Hepatic stellate cell (primary cell): ENCODE data around the gene TMEM161A.
"Not testable (repeated sequence)": the region's sequence is repeated elsewhere in the genome, so short reads cannot be mapped to it uniquely, and the experiment has no call there.

Experiments
- DNase-seq: peaks from one replicate; pipeline ENCODE4 v3.0.0; 2011; ENCODE audit warnings: low spot score

The TMEM161A gene

GRCh38 chr19:19155495-19156219, 17.4 kb upstream of the TMEM161A start:
- no peak for DNase-seq

GRCh38 chr19:19154768-19155494, 16.7 kb upstream of the TMEM161A start:
- no peak for DNase-seq

GRCh38 chr19:19152668-19153384, 14.5 kb upstream of the TMEM161A start:
- DNase-seq, result no peak

- DNase-seq, result no peak
Observed at GRCh38 chr19:19151418-19151817, 13.1 kb upstream of the TMEM161A start.

GRCh38 chr19:19149435-19149834, 11.2 kb upstream of the TMEM161A start:
- no peak for DNase-seq

GRCh38 chr19:19148504-19148903, 10.2 kb upstream of the TMEM161A start:
- not testable (repeated sequence) for DNase-seq

- no peak for DNase-seq
Observed at GRCh38 chr19:19147344-19147743, 9.1 kb upstream of the TMEM161A start.

GRCh38 chr19:19146865-19147264, 8.6 kb upstream of the TMEM161A start:
- no peak for DNase-seq

GRCh38 chr19:19145684-19146608, 7.7 kb upstream of the TMEM161A start:
- DNase-seq, result peak; percentile 81

- DNase-seq, result no peak
Observed at GRCh38 chr19:19145281-19145680, 7.0 kb upstream of the TMEM161A start.

- no peak for DNase-seq
Observed at GRCh38 chr19:19142347-19142746, 4.1 kb upstream of the TMEM161A start.

GRCh38 chr19:19140476-19140875, 2.2 kb upstream of the TMEM161A start:
- no peak for DNase-seq

- no peak for DNase-seq
Observed at GRCh38 chr19:19139876-19140229, 1.6 kb upstream of the TMEM161A start.

GRCh38 chr19:19137556-19138108, 646 bp downstream of the TMEM161A start:
- DNase-seq, result peak; percentile 45

- DNase-seq, result not testable (repeated sequence)
Observed at GRCh38 chr19:19135713-19136112, 2.6 kb downstream of the TMEM161A start.

GRCh38 chr19:19134687-19135158, 3.6 kb downstream of the TMEM161A start:
- no peak for DNase-seq

GRCh38 chr19:19133985-19134384, 4.3 kb downstream of the TMEM161A start:
- no peak for DNase-seq

GRCh38 chr19:19132912-19133311, 5.4 kb downstream of the TMEM161A start:
- no peak for DNase-seq

- DNase-seq, result no peak
Observed at GRCh38 chr19:19131989-19132388, 6.3 kb downstream of the TMEM161A start.

GRCh38 chr19:19126102-19126501, 12.2 kb downstream of the TMEM161A start:
- DNase-seq, result no peak

GRCh38 chr19:19123386-19123785, 14.9 kb downstream of the TMEM161A start:
- no peak for DNase-seq
